Transverse colon (tissue), 4 donors: ENCODE data around the gene PDZK1IP1. TPM values are rescaled to one million over a fixed set of nuclear protein-coding genes. Genes with fewer than 3 reads are reported as not detected.
"Not testable (repeated sequence)": the region's sequence is repeated elsewhere in the genome, so short reads cannot be mapped to it uniquely, and the experiment has no call there.

ENCODE experiments used
- DNase-seq: peaks from one replicate; pipeline ENCODE4 v3.0.0-alpha.2; 2019
- H3K27ac ChIP-seq, 4 donors: fragments of 200-600 bp; sonication (generic); 2 replicates each; pipeline ENCODE4 v1.5.1; 2016 to 2018; ENCODE audit warnings: inconsistent platforms in 4 of 4
- H3K27me3 ChIP-seq: fragments of 200-600 bp; sonication (generic); 2 replicates; pipeline ENCODE4 v1.5.1; 2017; ENCODE audit warnings: inconsistent platforms
- H3K36me3 ChIP-seq, 4 donors: fragments of 200-600 bp; sonication (generic); 2 replicates each; pipeline ENCODE4 v1.5.1; 2017 to 2019; ENCODE audit warnings: inconsistent platforms in 4 of 4
- H3K4me1 ChIP-seq, 4 donors: fragments of 200-600 bp; sonication (generic); 2 replicates each; pipeline ENCODE4 v1.5.1; 2017 to 2020; ENCODE audit warnings: inconsistent platforms in 4 of 4
- H3K4me3 ChIP-seq, 4 donors: fragments of 200-600 bp; sonication (generic); 1 replicate in 1 of 4; 2 replicates in 3 of 4; pipeline versions ENCODE4 v1.5.1 to v1.6.1; 2017 to 2019; ENCODE audit warnings: inconsistent platforms in 4 of 4
- H3K9me3 ChIP-seq, 2 donors: fragments of 200-600 bp; sonication (generic); 2 replicates each; pipeline ENCODE4 v1.5.1; 2017 to 2019; ENCODE audit warnings: inconsistent platforms in 2 of 2
- CTCF ChIP-seq, 5 experiments: fragments of 200-600 bp in 3 of 5; fragments of 450-650 bp in 2 of 5; sonication (generic) in 3 of 5; IDR thresholded peaks; 1 replicate in 2 of 5; 2 replicates in 3 of 5; pipeline ENCODE4 v1.5.1; 2016 to 2017; ENCODE audit warnings: antibody characterized with exemption in 5 of 5, inconsistent platforms in 3 of 5, mild to moderate bottlenecking in 2 of 5, moderate library complexity in 1 of 5
- EP300 ChIP-seq: sonication (generic); formaldehyde crosslinking; IDR thresholded peaks from one replicate; pipeline ENCODE4 v1.6.1; 2017; ENCODE audit warnings: antibody characterized with exemption, low read depth
- POLR2A ChIP-seq: fragments of 450-650 bp; IDR thresholded peaks from one replicate; pipeline ENCODE4 v1.6.1; 2016; ENCODE audit warnings: antibody characterized with exemption, mild to moderate bottlenecking, moderate library complexity
- POLR2AphosphoS5 ChIP-seq, 3 donors: sonication (generic); formaldehyde crosslinking; IDR thresholded peaks; one replicate each; pipeline ENCODE4 v1.6.1; 2016; ENCODE audit warnings: antibody characterized with exemption in 3 of 3
- WGBS, 2 donors: methylation state at CpG; one replicate each; pipeline ENCODE4 v1.1.5; 2018; ENCODE audit warnings: low coverage in 1 of 2; 5-methylcytosine and 5-hydroxymethylcytosine counted together
- in situ Hi-C, 4 donors: fragments of 200-750 bp; cut with MboI; loops; one replicate each; pipeline versions ENCODE4 v1.15.0 to v1.15.1; 2017; ENCODE audit warnings: low sequenced_read_pairs in 3 of 4, low pct_ligation_motif_present in 1 of 4, low pct_unique_long_range_greater_than_20kb in 1 of 4
- intact Hi-C: fragments of 100-400 bp; cut with DNase I; formaldehyde crosslinking; loops from one replicate; pipeline ENCODE4 v1.15.1; 2023; ENCODE audit warnings: low total_unique reads
- total RNA-seq, 4 donors: library from RNA; depleted of rRNA; stranded (reverse); fragments of >200 nt; gene quantifications; one replicate each; pipeline ENCODE4 v1.1.0, GENCODE V29; 2016

Gene PDZK1IP1
- total RNA-seq, 4 donors from 2014 or later = 16.5 to 228 (median 148) TPM

- in situ Hi-C loops = no loop called here
- 60 to 76% methylated on average over 3 to 10 of the region's 11 CpGs for WGBS, 2 donors
Measured at GRCh38 chr1:47208374-47208850, 18.6 kb upstream of the PDZK1IP1 start.

GRCh38 chr1:47207803-47208373, 18.1 kb upstream of the PDZK1IP1 start:
- intact Hi-C loops (no loop called here), in situ Hi-C loops (no loop called here)
- TF ChIP-seq POLR2AphosphoS5 (IDR thresholded peaks at IDR 0.05) = no peak
- no peak for TF ChIP-seq CTCF (IDR thresholded peaks at IDR 0.05)
- TF ChIP-seq POLR2A = no peak
- TF ChIP-seq EP300 = no peak
- Histone ChIP-seq H3K27me3 (peaks cover 10% of the 10 kb centered on the region), H3K36me3 (no peaks in the 10 kb centered on the region), H3K9me3 (peaks cover 0 to 1% of the 10 kb centered on the region in 2 donors), H3K4me1 (no peaks in the 10 kb centered on the region), H3K4me3 (no peak overlapping the region), H3K27ac (no peak overlapping the region)
- WGBS, 2 donors = 64% methylated on average over 8 of the region's 8 CpGs; no CpG with 5 or more reads in 1 of the 2 donors
- no peak for DNase-seq

More at GRCh38 chr1:47208374-47208850, 18.6 kb upstream of the PDZK1IP1 start:
- Histone ChIP-seq H3K36me3 (no peaks in the 10 kb centered on the region), H3K4me3 (no peak overlapping the region), H3K9me3 (no peaks in the 10 kb centered on the region), H3K27me3 (peaks cover 8% of the 10 kb centered on the region), H3K27ac (no peak overlapping the region), H3K4me1 (no peaks in the 10 kb centered on the region)
- intact Hi-C loops = no loop called here
- no peak for DNase-seq
- TF ChIP-seq CTCF (IDR thresholded peaks at IDR 0.05) = no peak
- TF ChIP-seq POLR2A = no peak
- TF ChIP-seq EP300 = no peak

- WGBS, 2 donors = 80 to 86% methylated on average over 1 to 5 of the region's 5 CpGs
- Histone ChIP-seq H3K27me3 (peaks cover 10% of the 10 kb centered on the region), H3K27ac (no peak overlapping the region), H3K4me1 (no peaks in the 10 kb centered on the region), H3K4me3 (no peak overlapping the region), H3K36me3 (no peaks in the 10 kb centered on the region), H3K9me3 (peaks cover 0 to 4% of the 10 kb centered on the region in 2 donors)
- intact Hi-C loops = no loop called here
- TF ChIP-seq POLR2A = no peak
- TF ChIP-seq CTCF (IDR thresholded peaks at IDR 0.05) = no peak
- no peak for TF ChIP-seq EP300
- no peak for TF ChIP-seq POLR2AphosphoS5 (IDR thresholded peaks at IDR 0.05)
- DNase-seq = no peak
- in situ Hi-C loops = no loop called here
Measured at GRCh38 chr1:47205918-47206317, 16.1 kb upstream of the PDZK1IP1 start.

GRCh38 chr1:47203504-47203903, 13.7 kb upstream of the PDZK1IP1 start:
- peaks cover 20% of the 10 kb centered on the region for H3K27me3 ChIP-seq
- H3K4me1 ChIP-seq, intact Hi-C loops, DNase-seq, H3K4me3 ChIP-seq, in situ Hi-C loops, H3K27ac ChIP-seq, H3K9me3 ChIP-seq, H3K36me3 ChIP-seq: not testable (repeated sequence)
- WGBS, 2 donors = 41 to 64% methylated on average over 2 of the region's 2 CpGs

- 50 to 62% methylated on average over 1 to 4 of the region's 4 CpGs for WGBS, 2 donors
- intact Hi-C loops (no loop called here), in situ Hi-C loops (no loop called here)
- no peak for TF ChIP-seq POLR2A
- no peak for TF ChIP-seq POLR2AphosphoS5 (IDR thresholded peaks at IDR 0.05)
- Histone ChIP-seq H3K36me3 (no peaks in the 10 kb centered on the region), H3K9me3 (peaks cover 0 to 4% of the 10 kb centered on the region in 2 donors), H3K4me3 (no peak overlapping the region), H3K27ac (no peak overlapping the region), H3K4me1 (no peaks in the 10 kb centered on the region), H3K27me3 (peaks cover 27% of the 10 kb centered on the region)
- DNase-seq = no peak
Measured at GRCh38 chr1:47201179-47201578, 11.3 kb upstream of the PDZK1IP1 start.
